Astrocyte (in vitro differentiated cells and primary cell): ENCODE results near the gene ARMCX4. TPM values are rescaled to one million over a fixed set of nuclear protein-coding genes. Genes with fewer than 3 reads are reported as not detected.

Experiments
- DNase-seq: peaks from one replicate; pipeline ENCODE4 v3.0.0-alpha.2; 2010; ENCODE audit warnings: low read depth
- FAIRE-seq: peaks from 2 replicates; lab custom pipeline; 2011; peaks lifted over from hg19 to GRCh38; lab: Jason Lieb, UNC
- H2AFZ ChIP-seq: 2 replicates; pipeline ENCODE4 v1.6.0; 2012; ENCODE audit warnings: low read depth, low read length, inconsistent platforms
- H3K27ac ChIP-seq: 2 replicates; pipeline ENCODE4 v1.5.1; 2011; ENCODE audit warnings: low read depth, low read length, inconsistent platforms
- H3K27me3 ChIP-seq: 2 replicates; pipeline ENCODE4 v1.6.0; 2011; ENCODE audit warnings: low read length, inconsistent platforms; ENCODE audit not compliant: insufficient read depth
- H3K36me3 ChIP-seq: 2 replicates; pipeline ENCODE4 v1.5.1; 2011; ENCODE audit warnings: low read length, inconsistent platforms; ENCODE audit not compliant: insufficient read depth
- H3K4me1 ChIP-seq: 2 replicates; pipeline ENCODE4 v1.5.1; 2011; ENCODE audit warnings: low read length, inconsistent platforms; ENCODE audit not compliant: insufficient read depth
- H3K4me2 ChIP-seq: 2 replicates; pipeline ENCODE4 v1.6.0; 2012; ENCODE audit warnings: low read length, inconsistent platforms
- H3K4me3 ChIP-seq: 2 replicates; pipeline ENCODE4 v1.5.1; 2011; ENCODE audit warnings: low read depth, mild to moderate bottlenecking, low read length, inconsistent platforms; ENCODE audit not compliant: insufficient read depth
- H3K79me2 ChIP-seq: 2 replicates; pipeline ENCODE4 v1.6.0; 2012; ENCODE audit warnings: mild to moderate bottlenecking, low read length, inconsistent platforms; ENCODE audit not compliant: insufficient read depth
- H3K9ac ChIP-seq: 2 replicates; pipeline ENCODE4 v1.6.0; 2012; ENCODE audit warnings: mild to moderate bottlenecking, low read length, inconsistent platforms
- H3K9me3 ChIP-seq: 2 replicates; pipeline ENCODE4 v1.5.1; 2012; ENCODE audit warnings: low read depth, mild to moderate bottlenecking, low read length, inconsistent platforms; ENCODE audit not compliant: insufficient read depth
- H4K20me1 ChIP-seq: 2 replicates; pipeline ENCODE4 v1.6.0; 2012; ENCODE audit warnings: low read length, inconsistent platforms; ENCODE audit not compliant: insufficient read depth
- H3K27ac Mint-ChIP-seq: one replicate; pipeline ENCODE4 v1.8.0; 2021; ENCODE audit warnings: mild to moderate bottlenecking, mixed read lengths; ENCODE audit not compliant: unreplicated experiment
- H3K27me3 Mint-ChIP-seq: one replicate; pipeline ENCODE4 v1.8.0; 2021; ENCODE audit warnings: low read depth, mixed read lengths; ENCODE audit not compliant: unreplicated experiment
- H3K36me3 Mint-ChIP-seq: one replicate; pipeline ENCODE4 v1.8.0; 2021; ENCODE audit warnings: low read depth, mixed read lengths; ENCODE audit not compliant: unreplicated experiment
- H3K4me1 Mint-ChIP-seq: one replicate; pipeline ENCODE4 v1.8.0; 2021; ENCODE audit warnings: low read depth, mixed read lengths; ENCODE audit not compliant: unreplicated experiment
- H3K4me3 Mint-ChIP-seq: one replicate; pipeline ENCODE4 v1.8.0; 2021; ENCODE audit warnings: mild to moderate bottlenecking, moderate library complexity, mixed read lengths; ENCODE audit not compliant: unreplicated experiment
- H3K9me3 Mint-ChIP-seq: one replicate; pipeline ENCODE4 v1.8.0; 2021; ENCODE audit warnings: mild to moderate bottlenecking, mixed read lengths; ENCODE audit not compliant: unreplicated experiment
- EZH2 ChIP-seq: IDR thresholded peaks from 2 replicates; pipeline ENCODE4 v1.6.1; 2012; ENCODE audit warnings: mild to moderate bottlenecking, low read length, inconsistent platforms; ENCODE audit not compliant: insufficient read depth
- total RNA-seq: library from RNA; stranded (reverse); gene quantifications from 2 replicates; pipeline ENCODE4 v1.2.1, GENCODE V29; 2021
- TF ChIP-seq, protein P1 (sequence below): IDR thresholded peaks from 2 replicates; pipeline ENCODE4 v1.5.1; 2011; ENCODE audit warnings: low read depth, mild to moderate bottlenecking, inconsistent platforms, low read length, moderate library complexity; ENCODE audit not compliant: insufficient read depth

ARMCX4 gene
- total RNA-seq, 1 donor from 2014 or later: 10.8 TPM

DNA sequence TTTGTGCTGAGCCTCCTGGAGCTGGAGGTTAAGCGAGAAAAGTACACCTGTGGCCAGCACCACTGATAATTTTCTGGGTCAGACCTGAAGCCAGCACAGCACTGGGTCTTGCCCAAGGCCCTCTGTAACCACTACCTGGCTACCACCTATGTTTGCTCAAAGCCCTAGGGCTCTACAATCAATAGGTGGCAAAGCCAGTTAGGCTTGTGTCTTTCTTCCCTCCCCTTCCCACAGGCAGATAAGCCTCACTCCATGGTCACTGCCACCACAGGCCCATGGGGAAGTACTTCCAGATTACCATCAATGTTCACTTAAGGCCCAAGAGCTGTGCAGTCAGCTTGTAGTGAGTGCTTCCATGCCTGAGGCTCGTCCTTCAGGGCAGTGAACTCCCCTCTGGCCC, 35.2 kb upstream of the ARMCX4 start:
- no peak for FAIRE-seq
- no peak for TF ChIP-seq EZH2
- TF ChIP-seq, protein P1, sequence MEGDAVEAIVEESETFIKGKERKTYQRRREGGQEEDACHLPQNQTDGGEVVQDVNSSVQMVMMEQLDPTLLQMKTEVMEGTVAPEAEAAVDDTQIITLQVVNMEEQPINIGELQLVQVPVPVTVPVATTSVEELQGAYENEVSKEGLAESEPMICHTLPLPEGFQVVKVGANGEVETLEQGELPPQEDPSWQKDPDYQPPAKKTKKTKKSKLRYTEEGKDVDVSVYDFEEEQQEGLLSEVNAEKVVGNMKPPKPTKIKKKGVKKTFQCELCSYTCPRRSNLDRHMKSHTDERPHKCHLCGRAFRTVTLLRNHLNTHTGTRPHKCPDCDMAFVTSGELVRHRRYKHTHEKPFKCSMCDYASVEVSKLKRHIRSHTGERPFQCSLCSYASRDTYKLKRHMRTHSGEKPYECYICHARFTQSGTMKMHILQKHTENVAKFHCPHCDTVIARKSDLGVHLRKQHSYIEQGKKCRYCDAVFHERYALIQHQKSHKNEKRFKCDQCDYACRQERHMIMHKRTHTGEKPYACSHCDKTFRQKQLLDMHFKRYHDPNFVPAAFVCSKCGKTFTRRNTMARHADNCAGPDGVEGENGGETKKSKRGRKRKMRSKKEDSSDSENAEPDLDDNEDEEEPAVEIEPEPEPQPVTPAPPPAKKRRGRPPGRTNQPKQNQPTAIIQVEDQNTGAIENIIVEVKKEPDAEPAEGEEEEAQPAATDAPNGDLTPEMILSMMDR: no peak

DNA sequence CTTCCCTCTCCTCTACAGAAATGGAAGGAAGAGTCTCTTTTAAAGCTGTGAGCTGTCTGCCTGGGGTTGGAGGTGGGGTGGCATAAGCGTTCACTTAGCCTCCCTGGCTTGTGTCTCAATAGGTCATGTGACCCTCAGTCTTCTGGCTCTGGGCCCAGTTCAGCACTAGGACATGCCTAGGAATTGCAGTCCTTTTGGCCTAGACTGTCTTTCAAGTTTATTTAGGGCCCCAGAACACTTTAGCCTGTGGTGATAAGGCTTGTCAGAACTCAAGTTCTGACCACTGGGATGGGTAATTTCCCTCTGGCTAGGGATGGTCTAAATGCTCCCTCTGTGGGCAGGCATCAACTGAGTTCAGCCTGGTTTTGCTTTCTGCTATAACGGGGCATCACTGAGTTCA, 34.3 kb upstream of the ARMCX4 start:
- DNase-seq (no peak), FAIRE-seq (no peak)
- Histone ChIP-seq H3K4me1 (no peaks in the 10 kb centered on the region), H3K27ac (no peak overlapping the region), H4K20me1 (no peaks in the 10 kb centered on the region), H3K27me3 (no peaks in the 10 kb centered on the region), H3K36me3 (no peaks in the 10 kb centered on the region), H2AFZ (no peak overlapping the region), H3K9me3 (no peaks in the 10 kb centered on the region), H3K4me2 (no peak overlapping the region), H3K4me3 (no peak overlapping the region), H3K79me2 (no peaks in the 10 kb centered on the region), H3K9ac (no peak overlapping the region)
- Mint-ChIP-seq H3K4me3 (no peak overlapping the region), H3K27me3 (no peaks in the 10 kb centered on the region), H3K9me3 (no peaks in the 10 kb centered on the region), H3K27ac (no peak overlapping the region), H3K4me1 (peaks cover 7% of the 10 kb centered on the region), H3K36me3 (peaks cover 6% of the 10 kb centered on the region)
- TF ChIP-seq, protein P1: no peak
- no peak for TF ChIP-seq EZH2

More for the DNA sequence above, 35.2 kb upstream of the ARMCX4 start:
- Histone ChIP-seq H3K9me3 (no peaks in the 10 kb centered on the region), H3K4me2 (no peak overlapping the region), H3K79me2 (no peaks in the 10 kb centered on the region), H3K4me3 (no peak overlapping the region), H3K27ac (no peak overlapping the region), H3K4me1 (no peaks in the 10 kb centered on the region), H3K36me3 (no peaks in the 10 kb centered on the region), H3K27me3 (no peaks in the 10 kb centered on the region), H3K9ac (no peak overlapping the region), H2AFZ (no peak overlapping the region), H4K20me1 (no peaks in the 10 kb centered on the region)
- Mint-ChIP-seq H3K27ac (no peak overlapping the region), H3K36me3 (peaks cover 6% of the 10 kb centered on the region), H3K4me1 (peaks cover 7% of the 10 kb centered on the region), H3K27me3 (no peaks in the 10 kb centered on the region), H3K9me3 (no peaks in the 10 kb centered on the region), H3K4me3 (no peak overlapping the region)
- no peak for DNase-seq

DNA sequence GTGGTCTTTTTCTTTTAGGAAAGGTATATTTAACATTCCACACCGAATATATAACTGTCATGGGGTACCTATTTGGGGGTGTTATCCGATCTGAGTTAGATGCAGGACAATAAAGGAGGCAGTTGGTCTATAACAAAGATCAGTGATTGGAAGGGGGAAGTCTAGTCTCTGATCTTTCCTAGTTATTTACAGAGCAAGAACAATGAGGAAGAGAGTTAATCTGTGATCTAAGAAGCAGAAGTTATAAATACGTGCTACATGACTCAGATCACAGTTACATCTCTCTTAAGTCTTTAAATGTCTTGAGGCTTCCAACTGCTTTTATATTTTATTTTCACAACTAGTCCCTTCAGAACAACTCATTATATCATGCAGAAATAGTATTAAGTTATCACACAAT, 33.2 kb upstream of the ARMCX4 start:
- Histone ChIP-seq H3K4me3 (no peak overlapping the region), H3K4me1 (no peaks in the 10 kb centered on the region), H3K27ac (no peak overlapping the region), H3K9ac (no peak overlapping the region), H3K4me2 (no peak overlapping the region), H3K36me3 (no peaks in the 10 kb centered on the region), H3K9me3 (no peaks in the 10 kb centered on the region), H2AFZ (no peak overlapping the region), H3K27me3 (no peaks in the 10 kb centered on the region), H4K20me1 (no peaks in the 10 kb centered on the region), H3K79me2 (no peaks in the 10 kb centered on the region)
- FAIRE-seq: no peak
- H3K4me3 Mint-ChIP-seq: no peak overlapping the region
- TF ChIP-seq EZH2: no peak
- TF ChIP-seq, protein P1: no peak
- no peak overlapping the region for H3K27ac Mint-ChIP-seq
- no peak for DNase-seq
- H3K4me1 Mint-ChIP-seq: peaks cover 7% of the 10 kb centered on the region
- H3K9me3 Mint-ChIP-seq: no peaks in the 10 kb centered on the region
- no peaks in the 10 kb centered on the region for H3K27me3 Mint-ChIP-seq
- H3K36me3 Mint-ChIP-seq: peaks cover 6% of the 10 kb centered on the region
